Measurements from ENCODE around the gene ADAM15.

The ADAM15 gene

GRCh38 chr1:155035936-155036335 lies 15.2 kb upstream of the ADAM15 start:
- TF ChIP-seq CTCF (IDR thresholded peaks at IDR 0.05; ENCODE audit: low read depth, low read length) = no peak
- DNase-seq (ENCODE audit: extremely low read depth, low read depth) = no peak

GRCh38 chr1:155037043-155037442 lies 14.1 kb upstream of the ADAM15 start:
- TF ChIP-seq CTCF (IDR thresholded peaks at IDR 0.05; ENCODE audit: low read depth, low read length) = no peak

GRCh38 chr1:155037851-155038441 lies 13.2 kb upstream of the ADAM15 start:
- no peak for DNase-seq (ENCODE audit: extremely low read depth, low read depth)
- TF ChIP-seq CTCF (IDR thresholded peaks at IDR 0.05; ENCODE audit: low read depth, low read length) = no peak

More at GRCh38 chr1:155037043-155037442, 14.1 kb upstream of the ADAM15 start:
- DNase-seq (ENCODE audit: extremely low read depth, low read depth) = no peak

- no peak for TF ChIP-seq CTCF (IDR thresholded peaks at IDR 0.05; ENCODE audit: low read depth, low read length)
- no peak for DNase-seq (ENCODE audit: extremely low read depth, low read depth)
Observed at GRCh38 chr1:155038602-155039307, 12.4 kb upstream of the ADAM15 start.

GRCh38 chr1:155039308-155039669 lies 11.8 kb upstream of the ADAM15 start:
- TF ChIP-seq CTCF (IDR thresholded peaks at IDR 0.05; ENCODE audit: low read depth, low read length) = no peak
- DNase-seq (ENCODE audit: extremely low read depth, low read depth) = no peak

GRCh38 chr1:155040358-155041093 lies 10.6 kb upstream of the ADAM15 start:
- no peak for TF ChIP-seq CTCF (IDR thresholded peaks at IDR 0.05; ENCODE audit: low read depth, low read length)

GRCh38 chr1:155042789-155043188 lies 8.3 kb upstream of the ADAM15 start:
- no peak for TF ChIP-seq CTCF (IDR thresholded peaks at IDR 0.05; ENCODE audit: low read depth, low read length)
- DNase-seq (ENCODE audit: extremely low read depth, low read depth) = no peak

More at GRCh38 chr1:155040358-155041093, 10.6 kb upstream of the ADAM15 start:
- no peak for DNase-seq (ENCODE audit: extremely low read depth, low read depth)
